Peyer's patch (tissue), 4 donors: ENCODE measurements around the gene SRGAP1. TPM values are rescaled to one million over a fixed set of nuclear protein-coding genes. Genes with fewer than 3 reads are reported as not detected.

Experiments used
- DNase-seq, 3 donors: peaks; one replicate each; pipeline ENCODE4 v3.0.0-alpha.2; 2017 to 2019
- H3K27ac ChIP-seq, 4 donors: fragments of 200-600 bp; sonication (generic); one replicate each; pipeline ENCODE4 v1.5.1; 2016 to 2019
- H3K27me3 ChIP-seq, 2 donors: fragments of 200-600 bp; sonication (generic); one replicate each; pipeline ENCODE4 v1.5.1; 2019
- H3K36me3 ChIP-seq, 3 donors: fragments of 200-600 bp; sonication (generic); one replicate each; pipeline ENCODE4 v1.5.1; 2016 to 2019
- H3K4me1 ChIP-seq, 4 donors: fragments of 200-600 bp; sonication (generic); one replicate each; pipeline ENCODE4 v1.5.1; 2016 to 2019
- H3K4me3 ChIP-seq, 4 donors: fragments of 200-600 bp; sonication (generic); 1 replicate in 3 of 4; 2 replicates in 1 of 4; pipeline ENCODE4 v1.5.1; 2016 to 2019; ENCODE audit warnings: mild to moderate bottlenecking in 1 of 4
- H3K9me3 ChIP-seq, 4 donors: fragments of 200-600 bp; sonication (generic); one replicate each; pipeline ENCODE4 v1.5.1; 2016 to 2019; ENCODE audit warnings: mild to moderate bottlenecking in 1 of 4
- POLR2A ChIP-seq, 2 donors: fragments of 450-650 bp; IDR thresholded peaks; one replicate each; pipeline ENCODE4 v1.5.1; 2017; ENCODE audit warnings: antibody characterized with exemption in 2 of 2, mild to moderate bottlenecking in 2 of 2, moderate library complexity in 2 of 2
- total RNA-seq, 4 donors: library from RNA; depleted of rRNA; stranded (reverse); fragments of >200 nt; gene quantifications; one replicate each; pipeline ENCODE4 v1.1.0, GENCODE V29; 2016
- TF ChIP-seq, protein P1 (sequence below), 6 experiments: fragments of 450-650 bp in 4 of 6; fragments of 200-600 bp in 2 of 6; sonication (generic) in 1 of 6; IDR thresholded peaks; one replicate each; pipeline ENCODE4 v1.5.1; 2017 to 2019; ENCODE audit warnings: antibody characterized with exemption in 6 of 6, mild to moderate bottlenecking in 3 of 6, moderate library complexity in 1 of 6

SRGAP1 gene
- total RNA-seq, 4 donors from 2014 or later = 5.8 to 92.4 (median 16.4) TPM

DNA sequence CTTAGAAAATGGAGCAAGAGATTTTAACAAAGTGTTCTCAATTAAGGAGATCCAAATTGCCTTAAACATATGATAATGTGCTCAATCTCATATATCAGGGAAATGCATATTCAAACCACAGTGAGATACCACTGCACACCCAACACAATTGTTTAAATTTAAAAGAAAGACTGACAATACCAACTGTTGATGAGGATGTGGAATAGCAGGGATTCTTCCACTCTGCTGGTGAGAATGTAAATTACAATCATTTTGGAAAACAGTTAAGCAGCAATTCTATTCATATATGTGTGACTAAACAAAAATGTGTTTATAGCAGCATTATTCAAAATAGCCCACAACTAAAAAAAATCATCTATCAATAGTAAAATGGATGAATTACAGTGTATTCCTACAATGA is 233.4 kb downstream of the SRGAP1 start:
- Histone ChIP-seq H3K36me3 (no peaks in the 10 kb centered on the region), H3K4me3 (no peak overlapping the region), H3K27ac (no peak overlapping the region), H3K27me3 (no peaks in the 10 kb centered on the region), H3K9me3 (no peaks in the 10 kb centered on the region), H3K4me1 (peaks cover 0 to 22% (median 0%) of the 10 kb centered on the region in 4 donors)
- DNase-seq = no peak
- TF ChIP-seq POLR2A (IDR thresholded peaks at IDR 0.05) = no peak
- TF ChIP-seq, protein P1, sequence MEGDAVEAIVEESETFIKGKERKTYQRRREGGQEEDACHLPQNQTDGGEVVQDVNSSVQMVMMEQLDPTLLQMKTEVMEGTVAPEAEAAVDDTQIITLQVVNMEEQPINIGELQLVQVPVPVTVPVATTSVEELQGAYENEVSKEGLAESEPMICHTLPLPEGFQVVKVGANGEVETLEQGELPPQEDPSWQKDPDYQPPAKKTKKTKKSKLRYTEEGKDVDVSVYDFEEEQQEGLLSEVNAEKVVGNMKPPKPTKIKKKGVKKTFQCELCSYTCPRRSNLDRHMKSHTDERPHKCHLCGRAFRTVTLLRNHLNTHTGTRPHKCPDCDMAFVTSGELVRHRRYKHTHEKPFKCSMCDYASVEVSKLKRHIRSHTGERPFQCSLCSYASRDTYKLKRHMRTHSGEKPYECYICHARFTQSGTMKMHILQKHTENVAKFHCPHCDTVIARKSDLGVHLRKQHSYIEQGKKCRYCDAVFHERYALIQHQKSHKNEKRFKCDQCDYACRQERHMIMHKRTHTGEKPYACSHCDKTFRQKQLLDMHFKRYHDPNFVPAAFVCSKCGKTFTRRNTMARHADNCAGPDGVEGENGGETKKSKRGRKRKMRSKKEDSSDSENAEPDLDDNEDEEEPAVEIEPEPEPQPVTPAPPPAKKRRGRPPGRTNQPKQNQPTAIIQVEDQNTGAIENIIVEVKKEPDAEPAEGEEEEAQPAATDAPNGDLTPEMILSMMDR (IDR thresholded peaks at IDR 0.05) = peak in 4 of 6 experiments; percentile 15 to 29 (median 24)

DNA sequence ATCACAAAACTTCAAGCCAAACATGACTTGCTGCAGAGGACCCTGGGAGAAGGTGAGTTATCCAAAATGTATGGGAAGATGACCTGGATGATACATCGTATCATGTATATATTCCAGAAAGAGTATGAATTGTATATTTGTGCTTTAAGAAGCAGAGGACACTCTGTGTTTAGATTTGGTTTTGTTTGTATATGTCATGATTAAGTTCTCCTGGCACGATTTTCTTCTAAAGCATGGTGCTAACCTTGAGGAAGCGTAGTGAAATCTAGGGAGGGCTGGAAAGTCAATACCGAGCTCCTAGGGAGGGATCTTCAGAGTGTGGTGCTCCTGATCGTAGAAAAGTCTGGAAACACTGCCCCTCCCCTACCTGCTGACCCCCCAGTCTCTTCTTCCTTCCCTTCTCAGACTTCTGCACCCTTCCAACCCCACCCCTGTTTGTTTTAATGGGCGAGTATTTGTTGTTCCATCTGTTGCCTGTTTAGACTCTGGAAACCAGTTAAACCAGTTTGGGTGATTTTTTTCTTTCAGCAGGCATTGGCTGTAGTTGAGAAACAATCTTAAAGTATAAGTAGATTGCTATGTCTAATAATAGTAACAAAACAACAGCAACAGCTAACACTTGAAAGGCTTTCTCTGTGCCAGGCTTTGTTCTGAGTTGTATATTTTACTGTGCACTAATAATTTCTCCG is 236.0 kb downstream of the SRGAP1 start:
- Histone ChIP-seq H3K4me1 (peaks cover 0 to 25% (median 0%) of the 10 kb centered on the region in 4 donors), H3K36me3 (no peaks in the 10 kb centered on the region), H3K4me3 (no peak overlapping the region), H3K27ac (no peak overlapping the region), H3K9me3 (no peaks in the 10 kb centered on the region), H3K27me3 (no peaks in the 10 kb centered on the region)
- DNase-seq = no peak
- no peak for TF ChIP-seq POLR2A (IDR thresholded peaks at IDR 0.05)
- TF ChIP-seq, protein P1 (IDR thresholded peaks at IDR 0.05) = no peak

DNA sequence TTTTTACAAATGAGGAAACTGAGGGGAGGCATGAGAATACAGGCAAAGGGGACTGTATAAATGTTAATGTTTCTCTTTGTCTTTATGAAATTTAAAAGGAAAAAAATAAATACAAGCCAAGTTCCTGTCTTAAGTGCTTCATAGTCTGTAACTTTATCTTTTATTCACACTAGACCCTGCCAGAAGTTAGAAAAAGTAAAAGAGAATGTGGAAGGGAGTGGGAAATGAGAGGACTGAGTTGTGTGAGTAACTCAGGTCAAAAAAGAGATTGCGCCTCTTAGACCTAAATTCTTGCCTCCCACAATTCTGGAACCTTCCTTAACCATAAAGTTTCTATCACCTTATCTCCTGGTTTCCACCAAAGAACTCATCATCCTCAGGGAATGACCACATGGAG is 236.5 kb downstream of the SRGAP1 start:
- no peak for DNase-seq
- no peaks in the 10 kb centered on the region for H3K36me3 ChIP-seq
- no peak overlapping the region for H3K4me3 ChIP-seq
- no peaks in the 10 kb centered on the region for H3K9me3 ChIP-seq
- H3K4me1 ChIP-seq = peaks cover 0 to 25% (median 0%) of the 10 kb centered on the region in 4 donors
- no peak overlapping the region for H3K27ac ChIP-seq
- TF ChIP-seq, protein P1 (IDR thresholded peaks at IDR 0.05) = no peak
- TF ChIP-seq POLR2A (IDR thresholded peaks at IDR 0.05) = no peak
- no peaks in the 10 kb centered on the region for H3K27me3 ChIP-seq

DNA sequence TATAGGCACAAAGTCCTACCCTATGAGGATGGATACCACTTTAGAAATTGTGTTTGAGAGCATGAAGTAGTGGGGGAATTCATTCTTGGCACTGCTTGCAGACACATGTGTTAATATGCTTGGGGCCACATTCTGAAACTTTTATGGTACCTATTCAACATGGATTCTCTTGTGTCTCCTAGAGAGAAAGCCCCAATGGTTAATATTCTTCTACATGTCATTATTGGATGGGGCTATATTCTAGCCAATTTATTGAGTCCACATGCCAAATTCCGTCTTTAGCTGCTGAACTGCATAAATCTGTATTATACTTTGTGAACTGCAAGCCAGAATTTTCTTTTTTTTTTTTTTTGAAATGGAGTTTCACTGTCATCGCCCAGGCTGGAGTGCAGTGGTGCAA is 237.6 kb downstream of the SRGAP1 start:
- no peak overlapping the region for H3K4me3 ChIP-seq
- peaks cover 0 to 25% (median 0%) of the 10 kb centered on the region in 4 donors for H3K4me1 ChIP-seq
- no peaks in the 10 kb centered on the region for H3K36me3 ChIP-seq
- peak overlapping the region in 1 of 4 donors; percentile 55 for H3K27ac ChIP-seq
- no peak for DNase-seq
- no peaks in the 10 kb centered on the region for H3K9me3 ChIP-seq
- no peak for TF ChIP-seq POLR2A (IDR thresholded peaks at IDR 0.05)
- TF ChIP-seq, protein P1 (IDR thresholded peaks at IDR 0.05) = no peak
- no peaks in the 10 kb centered on the region for H3K27me3 ChIP-seq

DNA sequence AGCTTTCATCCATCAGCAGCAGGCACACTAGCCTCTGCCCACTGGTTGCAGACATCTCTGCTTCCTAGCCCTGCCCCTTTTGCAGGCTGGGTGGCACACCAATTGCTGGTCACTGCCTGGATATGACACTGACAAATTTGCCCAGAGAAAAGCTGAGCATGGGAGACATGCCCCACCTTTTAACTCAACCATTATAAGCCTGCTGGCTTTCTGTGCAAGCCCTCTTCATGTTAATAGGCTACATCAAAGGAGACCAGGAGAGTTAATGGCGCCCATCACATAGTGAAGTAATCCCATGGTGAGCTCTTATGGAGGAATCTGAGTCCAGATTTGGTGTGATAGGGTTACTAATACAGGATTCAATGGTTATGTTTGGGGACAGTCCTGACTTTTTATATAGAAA is 238.4 kb downstream of the SRGAP1 start:
- no peaks in the 10 kb centered on the region for H3K9me3 ChIP-seq
- no peaks in the 10 kb centered on the region for H3K27me3 ChIP-seq
- DNase-seq = no peak
- peaks cover 0 to 25% (median 0%) of the 10 kb centered on the region in 4 donors for H3K4me1 ChIP-seq
- no peaks in the 10 kb centered on the region for H3K36me3 ChIP-seq
- H3K27ac ChIP-seq = peak overlapping the region in 2 of 4 donors; percentile 9 to 55
- no peak overlapping the region for H3K4me3 ChIP-seq
- TF ChIP-seq, protein P1 (IDR thresholded peaks at IDR 0.05) = no peak
- no peak for TF ChIP-seq POLR2A (IDR thresholded peaks at IDR 0.05)
